WTC11 (cell line): ENCODE results near the gene PNMA8C. TPM values are rescaled to one million over a fixed set of nuclear protein-coding genes. Genes with fewer than 3 reads are reported as not detected.
A peak's percentile ranks its signal among the peaks of the same experiment; 100 is the strongest.
"Not testable (repeated sequence)": the region's sequence is repeated elsewhere in the genome, so short reads cannot be mapped to it uniquely, and the experiment has no call there.

ENCODE experiments used
- ATAC-seq: fragments of 200-7000 bp; cut with Tn5 transposase; 2 replicates; pipeline ENCODE4 v1.10.0; 2021; ENCODE audit warnings: mild to moderate bottlenecking, moderate library complexity
- CTCF ChIA-PET: fragments of 300-600 bp; sonication (Branson Sonifier 250); formaldehyde crosslinking; loops from one replicate; lab custom pipeline; 2021; ENCODE audit warnings: antibody characterized with exemption; lab: Charles Lee
- POLR2A ChIA-PET: fragments of 350-600 bp; sonication (Branson Sonifier 250); formaldehyde crosslinking; loops from one replicate; lab custom pipeline; 2021; ENCODE audit warnings: antibody characterized with exemption; lab: Charles Lee
- DNase-seq: peaks from one replicate; pipeline ENCODE4 v3.0.0; 2021; ENCODE audit warnings: low spot score
- H3K27ac Mint-ChIP-seq: 2 replicates; pipeline ENCODE4 v1.8.0; 2021; ENCODE audit warnings: mixed read lengths
- H3K27me3 Mint-ChIP-seq: 2 replicates; pipeline ENCODE4 v1.8.0; 2021; ENCODE audit warnings: low read depth, mild to moderate bottlenecking, moderate library complexity, mixed read lengths
- H3K36me3 Mint-ChIP-seq: 2 replicates; pipeline ENCODE4 v1.8.0; 2021; ENCODE audit warnings: mixed read lengths
- H3K4me1 Mint-ChIP-seq: 2 replicates; pipeline ENCODE4 v1.8.0; 2022; ENCODE audit warnings: mixed read lengths
- H3K4me3 Mint-ChIP-seq: 2 replicates; pipeline ENCODE4 v1.8.0; 2021; ENCODE audit warnings: mild to moderate bottlenecking, moderate library complexity, mixed read lengths
- H3K9me3 Mint-ChIP-seq: 2 replicates; pipeline ENCODE4 v1.8.0; 2021; ENCODE audit warnings: mixed read lengths
- KAT7 ChIP-seq: sonication (generic); formaldehyde crosslinking; IDR thresholded peaks from 2 replicates; pipeline ENCODE4 v1.8.1; 2023; ENCODE audit warnings: missing genetic modification reagents, mild to moderate bottlenecking, borderline replicate concordance
- RELA ChIP-seq: sonication (generic); formaldehyde crosslinking; IDR thresholded peaks from 2 replicates; pipeline ENCODE4 v1.8.1; 2022; ENCODE audit warnings: missing genetic modification reagents, mild to moderate bottlenecking, borderline replicate concordance
- SP1 ChIP-seq: sonication (generic); formaldehyde crosslinking; conservative IDR thresholded peaks from 2 replicates; pipeline ENCODE4 v1.8.1; 2022; ENCODE audit warnings: missing genetic modification reagents
- TCF7 ChIP-seq: sonication (generic); formaldehyde crosslinking; IDR thresholded peaks from 2 replicates; pipeline ENCODE4 v1.8.0; 2022; ENCODE audit warnings: mild to moderate bottlenecking, low read depth, missing genetic modification reagents, moderate library complexity
- TEAD1 ChIP-seq: sonication (generic); formaldehyde crosslinking; IDR thresholded peaks from 2 replicates; pipeline ENCODE4 v1.8.0; 2022; ENCODE audit warnings: mild to moderate bottlenecking, missing genetic modification reagents
- TEAD4 ChIP-seq: sonication (generic); formaldehyde crosslinking; IDR thresholded peaks from 2 replicates; pipeline ENCODE4 v1.8.0; 2022; ENCODE audit warnings: mild to moderate bottlenecking, missing genetic modification reagents
- ZNF121 ChIP-seq: sonication (generic); formaldehyde crosslinking; IDR thresholded peaks from 2 replicates; pipeline ENCODE4 v1.8.0; 2023; ENCODE audit warnings: missing genetic modification reagents
- ZNF263 ChIP-seq: sonication (generic); formaldehyde crosslinking; IDR thresholded peaks from 2 replicates; pipeline ENCODE4 v1.8.1; 2022; ENCODE audit warnings: low read depth, mild to moderate bottlenecking, moderate library complexity, missing genetic modification reagents
- ZNF671 ChIP-seq: fragments of 250-450 bp; sonication (Bioruptor Pico); IDR thresholded peaks from 2 replicates; pipeline ENCODE4 v1.8.0; 2021; ENCODE audit warnings: mild to moderate bottlenecking
- total RNA-seq: library from RNA; stranded (reverse); gene quantifications from 3 replicates; pipeline ENCODE4 v1.2.3, GENCODE V29; 2021
- TF ChIP-seq, protein P1 (sequence below): sonication (generic); formaldehyde crosslinking; IDR thresholded peaks from 2 replicates; pipeline ENCODE4 v1.8.0; 2023; ENCODE audit warnings: mild to moderate bottlenecking, missing genetic modification reagents
- TF ChIP-seq, protein P2 (sequence below): fragments of 250-450 bp; sonication (Bioruptor Pico); IDR thresholded peaks from 2 replicates; pipeline ENCODE4 v1.9.0; 2021; ENCODE audit warnings: moderate library complexity, mild to moderate bottlenecking, inconsistent platforms, borderline replicate concordance
- TF ChIP-seq, protein P3 (sequence below): fragments of 250-450 bp; sonication (Bioruptor Pico); IDR thresholded peaks from 2 replicates; pipeline ENCODE4 v1.9.0; 2021; ENCODE audit warnings: mild to moderate bottlenecking
- TF ChIP-seq, protein P4 (sequence below): fragments of 200-600 bp; IDR thresholded peaks from 2 replicates; pipeline ENCODE4 v1.8.0; 2022; ENCODE audit warnings: antibody characterized with exemption
- TF ChIP-seq, protein P5 (sequence below): sonication (generic); formaldehyde crosslinking; IDR thresholded peaks from 2 replicates; pipeline ENCODE4 v1.8.1; 2023; ENCODE audit warnings: mild to moderate bottlenecking, missing genetic modification reagents, moderate library complexity
- TF ChIP-seq, protein P6 (sequence below): sonication (generic); formaldehyde crosslinking; IDR thresholded peaks from 2 replicates; pipeline ENCODE4 v1.8.0; 2023; ENCODE audit warnings: missing genetic modification reagents
- TF ChIP-seq, protein P7 (sequence below): sonication (generic); formaldehyde crosslinking; IDR thresholded peaks from 2 replicates; pipeline ENCODE4 v1.8.0; 2022; ENCODE audit warnings: missing genetic modification reagents

PNMA8C gene
- total RNA-seq, 1 experiment from 2014 or later = 1.2 TPM

DNA sequence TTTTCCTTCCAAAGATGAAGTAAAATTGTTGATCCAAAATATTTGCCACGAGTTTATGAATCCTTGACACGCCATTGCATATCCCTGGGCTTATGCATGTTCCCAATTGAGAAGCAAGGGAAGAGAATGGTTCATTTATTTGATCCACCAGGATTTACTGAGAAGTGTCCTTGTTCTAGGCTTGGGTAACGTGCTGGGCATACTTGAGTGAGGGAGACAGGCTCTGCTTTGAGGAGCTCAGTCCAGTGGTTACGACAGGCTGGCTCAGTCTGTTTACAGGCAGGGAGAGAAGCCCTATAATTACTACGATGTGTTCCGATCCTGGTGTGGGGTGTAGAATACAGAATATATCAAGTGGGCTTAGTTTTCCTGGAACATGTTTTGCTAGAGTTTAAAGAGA, 6.3 kb upstream of the PNMA8C start:
- CTCF ChIA-PET = interaction anchor here (0.6 kb wide), 1 partner anchor 30 kb away, joined by 3 read pairs; no protein-coding TSS in a partner anchor
- TF ChIP-seq, protein P1, sequence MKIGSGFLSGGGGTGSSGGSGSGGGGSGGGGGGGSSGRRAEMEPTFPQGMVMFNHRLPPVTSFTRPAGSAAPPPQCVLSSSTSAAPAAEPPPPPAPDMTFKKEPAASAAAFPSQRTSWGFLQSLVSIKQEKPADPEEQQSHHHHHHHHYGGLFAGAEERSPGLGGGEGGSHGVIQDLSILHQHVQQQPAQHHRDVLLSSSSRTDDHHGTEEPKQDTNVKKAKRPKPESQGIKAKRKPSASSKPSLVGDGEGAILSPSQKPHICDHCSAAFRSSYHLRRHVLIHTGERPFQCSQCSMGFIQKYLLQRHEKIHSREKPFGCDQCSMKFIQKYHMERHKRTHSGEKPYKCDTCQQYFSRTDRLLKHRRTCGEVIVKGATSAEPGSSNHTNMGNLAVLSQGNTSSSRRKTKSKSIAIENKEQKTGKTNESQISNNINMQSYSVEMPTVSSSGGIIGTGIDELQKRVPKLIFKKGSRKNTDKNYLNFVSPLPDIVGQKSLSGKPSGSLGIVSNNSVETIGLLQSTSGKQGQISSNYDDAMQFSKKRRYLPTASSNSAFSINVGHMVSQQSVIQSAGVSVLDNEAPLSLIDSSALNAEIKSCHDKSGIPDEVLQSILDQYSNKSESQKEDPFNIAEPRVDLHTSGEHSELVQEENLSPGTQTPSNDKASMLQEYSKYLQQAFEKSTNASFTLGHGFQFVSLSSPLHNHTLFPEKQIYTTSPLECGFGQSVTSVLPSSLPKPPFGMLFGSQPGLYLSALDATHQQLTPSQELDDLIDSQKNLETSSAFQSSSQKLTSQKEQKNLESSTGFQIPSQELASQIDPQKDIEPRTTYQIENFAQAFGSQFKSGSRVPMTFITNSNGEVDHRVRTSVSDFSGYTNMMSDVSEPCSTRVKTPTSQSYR = no peak
- TF ChIP-seq, protein P2, sequence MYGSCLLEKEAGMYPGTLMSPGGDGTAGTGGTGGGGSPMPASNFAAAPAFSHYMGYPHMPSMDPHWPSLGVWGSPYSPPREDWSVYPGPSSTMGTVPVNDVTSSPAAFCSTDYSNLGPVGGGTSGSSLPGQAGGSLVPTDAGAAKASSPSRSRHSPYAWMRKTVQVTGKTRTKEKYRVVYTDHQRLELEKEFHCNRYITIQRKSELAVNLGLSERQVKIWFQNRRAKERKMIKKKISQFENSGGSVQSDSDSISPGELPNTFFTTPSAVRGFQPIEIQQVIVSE (CRISPR knock-in tag) = no peak
- TF ChIP-seq KAT7 (CRISPR knock-in tag) (no peak), TEAD1 (no peak), RELA (CRISPR knock-in tag) (no peak), ZNF671 (CRISPR knock-in tag) (no peak), TCF7 (CRISPR knock-in tag) (no peak), TEAD4 (no peak), ZNF263 (CRISPR knock-in tag) (no peak)
- TF ChIP-seq, protein P3, sequence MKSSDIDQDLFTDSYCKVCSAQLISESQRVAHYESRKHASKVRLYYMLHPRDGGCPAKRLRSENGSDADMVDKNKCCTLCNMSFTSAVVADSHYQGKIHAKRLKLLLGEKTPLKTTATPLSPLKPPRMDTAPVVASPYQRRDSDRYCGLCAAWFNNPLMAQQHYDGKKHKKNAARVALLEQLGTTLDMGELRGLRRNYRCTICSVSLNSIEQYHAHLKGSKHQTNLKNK (CRISPR knock-in tag) = no peak
- TF ChIP-seq, protein P4, sequence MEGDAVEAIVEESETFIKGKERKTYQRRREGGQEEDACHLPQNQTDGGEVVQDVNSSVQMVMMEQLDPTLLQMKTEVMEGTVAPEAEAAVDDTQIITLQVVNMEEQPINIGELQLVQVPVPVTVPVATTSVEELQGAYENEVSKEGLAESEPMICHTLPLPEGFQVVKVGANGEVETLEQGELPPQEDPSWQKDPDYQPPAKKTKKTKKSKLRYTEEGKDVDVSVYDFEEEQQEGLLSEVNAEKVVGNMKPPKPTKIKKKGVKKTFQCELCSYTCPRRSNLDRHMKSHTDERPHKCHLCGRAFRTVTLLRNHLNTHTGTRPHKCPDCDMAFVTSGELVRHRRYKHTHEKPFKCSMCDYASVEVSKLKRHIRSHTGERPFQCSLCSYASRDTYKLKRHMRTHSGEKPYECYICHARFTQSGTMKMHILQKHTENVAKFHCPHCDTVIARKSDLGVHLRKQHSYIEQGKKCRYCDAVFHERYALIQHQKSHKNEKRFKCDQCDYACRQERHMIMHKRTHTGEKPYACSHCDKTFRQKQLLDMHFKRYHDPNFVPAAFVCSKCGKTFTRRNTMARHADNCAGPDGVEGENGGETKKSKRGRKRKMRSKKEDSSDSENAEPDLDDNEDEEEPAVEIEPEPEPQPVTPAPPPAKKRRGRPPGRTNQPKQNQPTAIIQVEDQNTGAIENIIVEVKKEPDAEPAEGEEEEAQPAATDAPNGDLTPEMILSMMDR = no peak
- TF ChIP-seq, protein P5, sequence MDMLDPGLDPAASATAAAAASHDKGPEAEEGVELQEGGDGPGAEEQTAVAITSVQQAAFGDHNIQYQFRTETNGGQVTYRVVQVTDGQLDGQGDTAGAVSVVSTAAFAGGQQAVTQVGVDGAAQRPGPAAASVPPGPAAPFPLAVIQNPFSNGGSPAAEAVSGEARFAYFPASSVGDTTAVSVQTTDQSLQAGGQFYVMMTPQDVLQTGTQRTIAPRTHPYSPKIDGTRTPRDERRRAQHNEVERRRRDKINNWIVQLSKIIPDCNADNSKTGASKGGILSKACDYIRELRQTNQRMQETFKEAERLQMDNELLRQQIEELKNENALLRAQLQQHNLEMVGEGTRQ (CRISPR knock-in tag) = no peak
- TF ChIP-seq, protein P6, sequence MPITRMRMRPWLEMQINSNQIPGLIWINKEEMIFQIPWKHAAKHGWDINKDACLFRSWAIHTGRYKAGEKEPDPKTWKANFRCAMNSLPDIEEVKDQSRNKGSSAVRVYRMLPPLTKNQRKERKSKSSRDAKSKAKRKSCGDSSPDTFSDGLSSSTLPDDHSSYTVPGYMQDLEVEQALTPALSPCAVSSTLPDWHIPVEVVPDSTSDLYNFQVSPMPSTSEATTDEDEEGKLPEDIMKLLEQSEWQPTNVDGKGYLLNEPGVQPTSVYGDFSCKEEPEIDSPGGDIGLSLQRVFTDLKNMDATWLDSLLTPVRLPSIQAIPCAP (CRISPR knock-in tag) = no peak
- TF ChIP-seq, all 79 proteins: peak for 0
- Mint-ChIP-seq H3K27me3 (peaks cover 5% of the 10 kb centered on the region; the same call in 1 of the 2 replicates), H3K4me3 (no peak overlapping the region), H3K9me3 (no peaks in the 10 kb centered on the region), H3K4me1 (0 out of 2 replicates have a peak, but pooled peaks cover 4% of the 10 kb centered on the region), H3K36me3 (no peaks in the 10 kb centered on the region), H3K27ac (no peak overlapping the region)
- POLR2A ChIA-PET = no interaction called here
- ATAC-seq (no peak), DNase-seq (no peak)

DNA sequence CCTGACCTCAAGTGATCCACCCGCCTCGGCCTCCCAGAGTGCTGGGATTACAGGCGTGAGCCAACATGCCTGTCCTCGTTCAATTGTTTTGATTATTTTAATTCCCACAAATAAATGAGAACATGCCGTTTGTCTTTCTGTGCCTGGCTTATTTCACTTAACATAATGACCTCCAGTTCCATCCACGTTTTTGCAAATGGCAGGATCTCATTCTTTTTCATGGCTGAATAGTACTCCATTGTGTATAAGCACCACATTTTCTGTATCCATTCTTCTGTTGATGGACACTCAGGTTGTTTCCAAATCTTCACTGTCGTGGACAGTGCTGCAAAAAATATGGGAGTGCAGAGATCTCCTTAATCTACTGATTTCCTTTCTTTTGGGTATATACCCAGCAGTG, 4.7 kb upstream of the PNMA8C start:
- H3K27ac Mint-ChIP-seq, DNase-seq, H3K36me3 Mint-ChIP-seq, ATAC-seq, H3K9me3 Mint-ChIP-seq, H3K4me3 Mint-ChIP-seq: not testable (repeated sequence)
- peaks cover 11% of the 10 kb centered on the region for H3K4me1 Mint-ChIP-seq
- peaks cover 13% of the 10 kb centered on the region for H3K27me3 Mint-ChIP-seq
- CTCF ChIA-PET = interaction anchor here (2.4 kb wide), 1 partner anchor 32 kb away, joined by 32 read pairs; no protein-coding TSS in a partner anchor
- POLR2A ChIA-PET = interaction anchor here (0.7 kb wide), 1 partner anchor 266 kb away, joined by 6 read pairs; no protein-coding TSS in a partner anchor

DNA sequence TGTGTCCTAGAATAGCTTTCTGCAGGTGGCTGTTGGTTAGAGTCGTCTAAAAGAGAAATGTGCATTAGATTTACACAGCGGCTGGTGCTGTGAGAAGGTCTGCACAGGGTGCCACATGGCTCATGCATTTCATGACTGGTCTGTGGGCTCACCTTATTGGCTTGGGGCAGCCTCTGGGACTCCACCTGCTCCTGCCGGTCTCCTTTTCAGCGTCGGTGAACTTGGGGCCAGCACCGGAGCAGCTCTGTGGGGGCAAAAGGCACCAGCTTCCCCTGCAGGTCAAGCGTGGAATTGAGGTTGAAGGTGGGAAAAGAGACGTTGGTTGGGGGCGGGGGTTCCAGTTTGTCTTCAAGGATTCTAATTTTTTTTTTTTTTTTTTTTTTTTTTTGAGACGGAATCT, 3.1 kb upstream of the PNMA8C start:
- ATAC-seq = peak; percentile 76
- Mint-ChIP-seq H3K9me3 (no peaks in the 10 kb centered on the region), H3K27me3 (peaks cover 29% of the 10 kb centered on the region), H3K4me3 (no peak overlapping the region), H3K4me1 (peaks cover 22% of the 10 kb centered on the region), H3K27ac (no peak overlapping the region), H3K36me3 (no peaks in the 10 kb centered on the region)
- TF ChIP-seq ZNF121 (CRISPR knock-in tag) = 0 out of 2 replicates have a peak, but pooled peaks have one; percentile 30
- TF ChIP-seq, protein P4 = peak; percentile 40
- TF ChIP-seq, protein P7, sequence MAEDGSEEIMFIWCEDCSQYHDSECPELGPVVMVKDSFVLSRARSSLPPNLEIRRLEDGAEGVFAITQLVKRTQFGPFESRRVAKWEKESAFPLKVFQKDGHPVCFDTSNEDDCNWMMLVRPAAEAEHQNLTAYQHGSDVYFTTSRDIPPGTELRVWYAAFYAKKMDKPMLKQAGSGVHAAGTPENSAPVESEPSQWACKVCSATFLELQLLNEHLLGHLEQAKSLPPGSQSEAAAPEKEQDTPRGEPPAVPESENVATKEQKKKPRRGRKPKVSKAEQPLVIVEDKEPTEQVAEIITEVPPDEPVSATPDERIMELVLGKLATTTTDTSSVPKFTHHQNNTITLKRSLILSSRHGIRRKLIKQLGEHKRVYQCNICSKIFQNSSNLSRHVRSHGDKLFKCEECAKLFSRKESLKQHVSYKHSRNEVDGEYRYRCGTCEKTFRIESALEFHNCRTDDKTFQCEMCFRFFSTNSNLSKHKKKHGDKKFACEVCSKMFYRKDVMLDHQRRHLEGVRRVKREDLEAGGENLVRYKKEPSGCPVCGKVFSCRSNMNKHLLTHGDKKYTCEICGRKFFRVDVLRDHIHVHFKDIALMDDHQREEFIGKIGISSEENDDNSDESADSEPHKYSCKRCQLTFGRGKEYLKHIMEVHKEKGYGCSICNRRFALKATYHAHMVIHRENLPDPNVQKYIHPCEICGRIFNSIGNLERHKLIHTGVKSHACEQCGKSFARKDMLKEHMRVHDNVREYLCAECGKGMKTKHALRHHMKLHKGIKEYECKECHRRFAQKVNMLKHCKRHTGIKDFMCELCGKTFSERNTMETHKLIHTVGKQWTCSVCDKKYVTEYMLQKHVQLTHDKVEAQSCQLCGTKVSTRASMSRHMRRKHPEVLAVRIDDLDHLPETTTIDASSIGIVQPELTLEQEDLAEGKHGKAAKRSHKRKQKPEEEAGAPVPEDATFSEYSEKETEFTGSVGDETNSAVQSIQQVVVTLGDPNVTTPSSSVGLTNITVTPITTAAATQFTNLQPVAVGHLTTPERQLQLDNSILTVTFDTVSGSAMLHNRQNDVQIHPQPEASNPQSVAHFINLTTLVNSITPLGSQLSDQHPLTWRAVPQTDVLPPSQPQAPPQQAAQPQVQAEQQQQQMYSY (CRISPR knock-in tag) = no peak
- TF ChIP-seq SP1 (CRISPR knock-in tag) = 0 out of 2 replicates have a peak, but pooled peaks have one; percentile 18
- POLR2A ChIA-PET = interaction anchor here (1.3 to 1.5 kb wide), 2 partner anchors 18 to 27 kb away, joined by 5 to 6 read pairs; partner anchors contain the start of gene CCDC8
- CTCF ChIA-PET = interaction anchor here (0.6 to 2.8 kb wide), 41 partner anchors 9 to 1838 kb away, joined by 3 to 32 read pairs (median 5); partner anchors contain the start of genes CCDC8, GIPR and ZNF114
- DNase-seq = peak; percentile 75
